Suppressor macrophage (primary cell): ENCODE data around the gene CAPN12.
A peak's percentile ranks its signal among the peaks of the same experiment; 100 is the strongest.

Experiments used
- DNase-seq, 4 experiments: peaks; one replicate each; pipeline ENCODE4 v3.0.0-alpha.2; 2020 to 2022

Gene CAPN12

DNA sequence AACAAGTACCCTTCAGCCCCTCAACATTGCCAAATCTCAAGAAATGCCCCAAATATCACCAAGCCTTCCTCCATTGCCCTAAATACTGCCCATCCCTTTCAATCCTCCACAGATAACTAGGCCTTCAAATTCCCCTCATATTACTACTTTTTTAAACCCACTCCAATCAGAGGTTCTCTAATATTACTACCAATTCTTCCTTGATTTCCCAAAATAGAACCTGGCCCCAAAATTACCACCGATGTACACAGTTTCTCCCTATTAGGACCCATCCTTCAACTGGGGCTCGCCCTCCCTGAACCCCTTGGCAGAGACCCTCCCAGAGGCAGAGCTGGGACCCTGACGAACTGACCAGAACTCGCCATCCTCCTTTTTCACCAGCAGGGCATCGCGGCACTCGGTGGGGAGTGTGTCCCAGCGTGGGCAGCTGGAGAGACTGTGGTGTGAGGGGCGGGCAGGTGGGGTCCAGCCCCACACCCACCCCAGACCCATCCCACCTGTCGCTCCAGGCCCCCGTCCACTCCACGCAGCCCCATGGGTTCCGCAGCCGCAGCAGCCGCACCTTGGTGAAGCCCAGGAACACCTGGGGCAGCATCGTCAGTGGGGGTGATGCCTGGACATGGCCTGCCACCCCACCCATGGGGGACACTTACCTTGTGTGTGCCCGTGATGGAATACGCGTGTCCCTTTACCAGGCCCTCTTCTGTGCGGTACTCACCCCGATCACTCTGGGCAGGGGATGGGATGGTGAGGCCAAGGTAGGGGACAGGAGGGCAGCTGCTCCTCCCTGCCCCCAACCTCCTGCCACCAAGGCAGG is 6.1 kb downstream of the CAPN12 start:
- DNase-seq, result no peak

GRCh38 chr19:38737281-38737865 is 6.9 kb downstream of the CAPN12 start:
- no peak for DNase-seq

GRCh38 chr19:38736413-38737280 is 7.6 kb downstream of the CAPN12 start:
- DNase-seq, result peak in 2 of 4 experiments; percentile 27 to 37

- peak; percentile 15 to 70 (median 47) for DNase-seq
These were observed 8.2 kb downstream of the CAPN12 start for GRCh38 chr19:38736036-38736412.

DNA sequence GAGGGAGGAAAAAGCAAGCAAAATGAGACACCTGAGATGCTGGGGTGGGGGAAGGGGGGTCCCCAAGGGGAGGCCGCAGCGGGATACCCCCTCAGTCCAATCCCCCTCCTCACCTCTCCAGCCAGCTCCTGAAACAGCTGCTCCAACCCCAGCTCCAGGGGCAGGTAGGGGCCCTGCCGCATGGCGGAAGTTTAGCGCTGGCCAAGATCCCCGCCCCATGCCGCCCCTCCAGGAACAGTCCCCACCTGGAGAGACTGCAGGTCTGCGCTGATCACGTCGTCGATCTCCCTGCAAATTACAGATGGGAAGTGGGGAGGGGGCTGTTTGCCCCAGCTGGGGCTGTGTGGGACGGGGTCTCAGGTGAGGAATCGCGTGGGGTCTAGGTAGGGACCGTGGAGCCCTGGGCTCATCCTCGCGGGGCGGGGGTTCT is 9.0 kb downstream of the CAPN12 start:
- no peak for DNase-seq

- DNase-seq, result peak; percentile 10 to 41 (median 24)
These were observed 9.6 kb downstream of the CAPN12 start for GRCh38 chr19:38734426-38735256.

- DNase-seq, result no peak
These were observed 10.2 kb downstream of the CAPN12 start for GRCh38 chr19:38734176-38734425.

GRCh38 chr19:38733493-38734175 is 10.6 kb downstream of the CAPN12 start:
- no peak for DNase-seq

- DNase-seq, result no peak
These were observed 11.1 kb downstream of the CAPN12 start for GRCh38 chr19:38733241-38733492.

DNA sequence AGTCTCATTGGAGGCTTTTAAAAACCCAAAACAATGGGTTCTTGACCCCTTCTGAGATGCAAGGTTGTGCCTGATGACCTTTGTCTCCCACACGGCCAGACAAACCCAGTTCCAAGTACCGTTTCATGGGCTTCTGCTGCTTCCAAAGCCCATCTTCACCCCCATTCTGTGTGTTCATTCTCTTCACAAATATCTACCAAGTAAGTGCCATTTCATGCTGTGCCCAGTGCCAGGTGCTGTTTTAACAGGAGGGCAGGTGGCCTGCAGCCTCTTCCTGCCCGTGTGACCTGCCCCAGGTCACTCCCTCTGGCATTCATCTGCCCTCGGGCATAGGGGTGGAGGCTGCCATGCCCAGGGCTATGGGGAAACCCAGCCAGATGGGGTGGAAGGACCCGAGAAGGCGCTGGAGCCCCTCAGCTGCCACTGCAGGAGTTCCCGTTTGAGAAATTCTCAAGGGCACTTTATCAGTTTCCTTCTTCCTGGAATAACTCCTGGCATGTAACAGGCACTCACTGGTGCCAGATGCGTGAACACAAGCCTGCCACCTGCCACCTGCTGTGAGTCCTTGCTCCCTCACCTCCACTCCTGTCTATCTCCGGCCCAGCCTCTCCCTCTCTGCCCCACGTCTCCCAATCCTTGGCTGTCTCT is 12.5 kb downstream of the CAPN12 start:
- DNase-seq, result peak in 1 of 4 experiments; percentile 1

- peak in 1 of 4 experiments; percentile 2 for DNase-seq
These were observed 13.3 kb downstream of the CAPN12 start for GRCh38 chr19:38730731-38731589.

- no peak for DNase-seq
These were observed 13.9 kb downstream of the CAPN12 start for GRCh38 chr19:38730470-38730730.

- DNase-seq, result peak; percentile 68 to 87 (median 76)
These were observed 14.4 kb downstream of the CAPN12 start for GRCh38 chr19:38729653-38730469.

- DNase-seq, result peak in 1 of 4 experiments; percentile 1
These were observed 15.3 kb downstream of the CAPN12 start for GRCh38 chr19:38728752-38729541.

DNA sequence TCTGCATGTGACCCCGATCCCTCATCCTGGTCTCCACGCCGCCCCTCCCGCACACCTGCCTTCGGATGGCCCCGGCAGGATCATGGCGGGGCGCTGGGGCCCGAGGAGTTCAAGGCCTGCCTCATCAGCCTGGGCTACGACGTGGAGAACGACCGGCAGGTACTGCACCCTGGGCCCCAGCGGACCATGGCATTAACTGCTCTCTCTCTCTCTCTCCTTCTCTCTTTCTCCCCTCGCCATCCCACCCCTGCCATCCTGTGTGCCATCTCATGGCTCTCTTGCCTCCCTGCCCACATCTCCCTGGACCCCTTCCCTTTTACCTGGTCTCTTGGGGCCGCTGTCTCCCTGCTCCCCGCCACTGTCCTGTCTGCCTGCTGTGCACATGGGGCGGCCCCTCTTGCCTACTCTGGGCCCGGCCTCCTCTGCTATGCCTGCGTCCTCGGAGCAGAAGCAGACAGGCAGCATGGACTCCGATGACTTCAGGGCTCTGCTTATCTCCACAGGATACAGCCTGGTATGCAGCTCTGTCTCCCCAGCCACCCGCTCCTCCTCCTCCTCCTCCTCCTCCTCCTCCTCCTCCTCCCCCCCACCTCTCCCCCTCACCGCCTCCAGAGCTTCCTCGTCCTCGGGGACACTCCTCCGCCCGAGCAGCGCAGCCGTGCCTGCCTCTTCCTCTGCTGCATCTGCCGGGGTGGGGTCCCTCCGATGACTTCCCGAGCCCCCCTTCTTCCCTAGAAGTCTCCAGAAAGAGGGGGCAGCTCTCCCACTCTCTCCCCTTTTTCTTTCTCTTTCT is 16.2 kb downstream of the CAPN12 start:
- no peak for DNase-seq

DNA sequence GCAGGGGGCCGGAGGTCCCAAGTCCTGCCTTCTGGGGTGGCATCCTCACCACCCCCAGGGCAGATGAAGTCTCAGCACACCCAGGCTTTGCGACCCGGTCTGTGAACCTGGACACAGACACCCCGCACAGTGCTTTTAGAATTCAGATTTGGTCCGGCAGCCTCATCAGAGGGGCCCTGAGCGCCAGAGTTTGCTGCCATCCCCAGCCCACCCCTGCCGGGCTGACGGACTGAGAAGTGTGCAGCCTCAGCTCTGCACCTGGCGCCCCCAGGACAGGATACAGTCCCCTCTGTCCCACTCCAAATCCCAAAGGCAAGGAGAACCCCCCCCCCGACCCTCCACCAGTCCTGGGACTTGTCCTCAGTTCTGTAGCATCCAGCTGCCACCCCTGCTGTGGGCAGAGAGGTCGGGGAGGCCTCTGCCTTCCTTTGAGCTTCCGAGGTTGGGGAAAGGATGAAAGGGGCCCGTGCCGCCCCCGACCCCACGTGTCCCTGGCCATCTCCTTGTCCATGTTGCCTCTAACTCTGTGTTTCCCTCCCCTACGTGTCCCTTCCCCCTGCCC is 16.9 kb downstream of the CAPN12 start:
- no peak for DNase-seq

DNA sequence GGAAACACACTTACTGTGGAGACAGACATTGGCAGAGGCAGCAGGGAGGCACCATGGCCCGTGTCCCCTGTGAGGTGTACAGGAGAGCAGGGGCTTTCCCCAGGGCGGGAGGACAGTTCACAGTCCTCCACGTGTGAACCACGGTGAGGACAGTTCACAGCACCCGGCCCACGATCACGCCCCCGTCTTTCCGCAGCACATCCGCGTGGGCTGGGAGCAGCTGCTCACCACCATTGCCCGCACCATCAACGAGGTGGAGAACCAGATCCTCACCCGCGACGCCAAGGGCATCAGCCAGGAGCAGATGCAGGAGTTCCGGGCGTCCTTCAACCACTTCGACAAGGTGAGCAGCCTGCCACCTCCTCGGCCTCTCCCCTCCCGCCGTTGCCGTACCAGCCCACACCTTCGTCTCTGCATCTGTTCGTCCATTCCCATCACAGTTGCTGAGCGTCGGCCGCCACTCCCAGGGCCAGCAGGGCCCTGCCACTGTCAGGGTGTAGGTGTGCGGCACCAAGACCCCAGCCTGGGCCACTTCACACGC is 17.4 kb downstream of the CAPN12 start:
- DNase-seq, result no peak

GRCh38 chr19:38726284-38726673 is 18.0 kb downstream of the CAPN12 start:
- no peak for DNase-seq
